Fibroblast of skin of back (primary cell): ENCODE measurements around the gene FXYD4. TPM values are rescaled to one million over a fixed set of nuclear protein-coding genes. Genes with fewer than 3 reads are reported as not detected.
"Not testable (repeated sequence)": the region's sequence is repeated elsewhere in the genome, so short reads cannot be mapped to it uniquely, and the experiment has no call there.

Source experiments
- DNase-seq: peaks from one replicate; pipeline ENCODE4 v3.0.0-alpha.2; 2013
- polyA plus RNA-seq, 2 experiments: library from polyadenylated mRNA; unstranded; fragments of 120-200 nt; gene quantifications; one replicate each; pipeline ENCODE4 v1.2.1, GENCODE V29; 2013; ENCODE audit not compliant: insufficient read length in 2 of 2

FXYD4 gene, protein sequence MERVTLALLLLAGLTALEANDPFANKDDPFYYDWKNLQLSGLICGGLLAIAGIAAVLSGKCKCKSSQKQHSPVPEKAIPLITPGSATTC
- not detected for polyA plus RNA-seq (2013, experiment 1 of 2; ENCODE audit: insufficient read length)
- not detected for polyA plus RNA-seq (2013, experiment 2 of 2; ENCODE audit: insufficient read length)

GRCh38 chr10:43371418-43371817 is at the start of gene FXYD4:
FXYD4 (plus strand) TSS chr10:43371636; CDS start chr10:43373747, 2,111 bp downstream.
- no peak for DNase-seq

DNA sequence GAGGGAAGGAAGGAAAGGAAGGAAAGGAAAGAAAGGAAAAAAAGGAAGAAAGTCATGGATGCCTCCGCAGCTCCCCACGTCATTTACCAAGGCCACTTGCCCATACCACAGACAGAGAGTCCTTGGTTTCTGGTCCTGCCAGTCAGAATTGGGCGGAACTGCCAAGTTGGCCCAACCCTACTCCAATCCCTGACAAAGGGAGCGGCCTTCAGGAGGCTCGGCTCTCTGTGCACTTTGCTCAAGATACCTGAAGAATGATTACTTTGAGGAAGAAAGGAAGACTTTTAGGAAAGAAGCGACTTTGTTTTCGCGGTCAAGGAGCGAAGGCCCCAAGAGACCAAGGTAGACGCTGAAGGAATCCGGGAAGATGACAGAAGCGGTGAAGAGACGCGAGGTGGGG is 49.1 kb upstream of the FXYD4 start:
- DNase-seq: no peak

DNA sequence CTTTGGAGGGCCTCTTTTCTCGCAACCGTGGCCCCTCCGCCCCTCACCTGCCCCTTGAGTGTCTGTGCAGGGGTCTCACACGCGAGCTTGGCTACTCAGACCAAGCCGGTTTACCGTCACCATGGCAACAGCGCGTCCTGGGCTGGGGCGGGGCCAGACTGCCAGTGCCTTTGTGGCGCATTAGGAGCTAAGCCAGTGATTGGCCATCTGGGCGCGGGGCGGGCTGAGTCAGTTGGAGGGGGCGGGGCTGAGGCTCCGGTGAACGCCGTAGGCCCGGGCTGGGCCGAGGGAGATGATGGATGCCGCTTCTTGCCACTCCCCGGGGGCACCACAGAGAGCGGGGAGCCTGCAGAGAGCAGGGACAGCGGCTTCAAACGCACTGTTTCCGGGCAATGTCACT is 48.7 kb upstream of the FXYD4 start:
- DNase-seq: peak; percentile 43

- no peak for DNase-seq
Measured at GRCh38 chr10:43323245-43323644, 48.2 kb upstream of the FXYD4 start.

DNA sequence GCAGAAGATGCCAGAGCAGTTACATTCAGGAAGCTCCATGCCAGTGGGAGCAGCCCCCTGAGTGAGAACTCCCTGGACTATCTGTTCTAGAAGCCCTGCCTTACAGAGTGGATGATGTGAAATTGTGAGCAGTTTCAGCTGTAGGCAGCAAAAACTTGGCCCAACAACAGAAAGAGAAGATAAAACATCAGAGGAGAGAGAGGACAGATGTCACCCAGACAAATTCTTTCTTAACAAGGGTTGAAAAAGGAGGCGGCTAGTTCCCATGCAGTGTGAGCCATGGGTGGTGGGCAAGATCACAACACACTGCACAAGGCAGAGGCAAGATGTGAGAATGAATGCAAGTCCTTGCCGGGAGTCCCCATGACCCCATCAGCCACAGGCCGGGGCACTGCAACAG is 46.6 kb upstream of the FXYD4 start:
- DNase-seq: no peak

- DNase-seq: no peak
Measured at GRCh38 chr10:43327171-43327570, 44.3 kb upstream of the FXYD4 start.

- no peak for DNase-seq
Measured at GRCh38 chr10:43327986-43328385, 43.5 kb upstream of the FXYD4 start.

DNA sequence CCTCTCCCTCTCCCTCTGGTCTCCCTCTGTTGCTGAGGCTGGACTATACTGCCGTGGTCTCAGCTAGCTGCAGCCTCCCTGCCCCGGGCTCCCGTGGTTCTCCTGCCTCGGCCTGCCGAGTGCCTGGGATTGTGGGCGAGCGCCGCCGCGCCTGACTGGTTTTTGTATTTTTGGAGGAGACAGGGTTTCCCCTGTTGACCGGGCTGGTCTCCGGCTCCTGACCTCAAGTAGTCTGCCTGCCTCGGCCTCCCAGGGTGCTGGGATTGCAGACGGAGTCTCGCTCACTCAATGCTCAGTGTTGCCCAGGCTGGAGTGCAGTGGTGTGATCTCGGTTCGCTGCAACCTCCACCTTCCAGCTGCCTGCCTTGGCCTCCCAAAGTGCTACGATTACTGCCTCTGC is 42.6 kb upstream of the FXYD4 start:
- DNase-seq: not testable (repeated sequence)

DNA sequence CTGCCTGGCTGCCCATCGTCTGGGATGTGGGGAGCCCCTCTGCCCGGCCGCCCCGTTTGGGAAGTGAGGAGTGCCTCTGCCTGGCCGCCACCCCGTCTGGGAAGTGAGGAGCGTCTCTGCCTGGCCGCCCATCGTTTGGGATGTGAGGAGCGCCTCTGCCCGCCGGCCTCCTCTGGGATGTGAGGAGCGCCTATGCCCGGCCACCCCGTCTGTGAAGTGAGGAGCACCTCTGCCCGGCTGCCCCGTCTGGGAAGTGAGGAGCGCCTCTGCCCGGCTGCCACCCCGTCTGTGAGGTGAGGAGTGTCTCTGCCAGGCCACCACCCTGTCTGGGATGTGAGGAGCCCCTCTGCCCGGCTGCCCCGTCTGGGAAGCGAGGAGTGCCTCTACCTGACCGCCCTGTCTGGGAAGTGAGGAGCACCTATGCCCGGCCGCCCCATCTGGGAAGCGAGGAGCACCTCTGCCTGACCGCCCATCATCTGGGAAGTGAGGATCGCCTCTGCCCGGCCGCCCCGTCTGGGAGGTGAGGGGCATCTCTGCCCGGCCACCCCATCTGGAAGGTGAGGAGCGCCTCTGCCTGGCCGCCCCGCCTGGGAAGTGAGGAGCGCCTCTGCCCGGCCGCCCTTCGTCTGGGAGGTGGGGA is 42.1 kb upstream of the FXYD4 start:
- DNase-seq: not testable (repeated sequence)

- not testable (repeated sequence) for DNase-seq
Measured at GRCh38 chr10:43330049-43330823, 41.2 kb upstream of the FXYD4 start.

GRCh38 chr10:43330824-43331127 is 40.7 kb upstream of the FXYD4 start:
- DNase-seq: not testable (repeated sequence)

DNA sequence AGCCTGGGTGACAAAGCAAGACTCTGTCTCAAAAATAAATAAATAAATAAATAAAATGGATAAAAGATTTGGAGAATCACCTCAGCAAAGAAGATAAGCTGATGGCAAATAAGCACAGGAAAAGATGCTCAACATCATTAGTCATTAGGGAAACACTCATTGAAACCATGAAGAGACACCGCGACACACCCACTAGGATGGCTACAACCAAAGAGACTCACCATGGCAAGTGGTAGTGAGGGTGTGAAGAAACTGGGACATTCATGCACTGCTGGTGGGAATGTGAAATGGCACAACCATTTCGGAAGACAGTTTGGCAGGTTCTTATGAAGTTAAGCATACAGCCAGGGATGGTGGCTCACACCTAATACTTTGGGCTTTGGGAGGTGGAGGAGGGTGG is 37.8 kb upstream of the FXYD4 start:
- DNase-seq: no peak

DNA sequence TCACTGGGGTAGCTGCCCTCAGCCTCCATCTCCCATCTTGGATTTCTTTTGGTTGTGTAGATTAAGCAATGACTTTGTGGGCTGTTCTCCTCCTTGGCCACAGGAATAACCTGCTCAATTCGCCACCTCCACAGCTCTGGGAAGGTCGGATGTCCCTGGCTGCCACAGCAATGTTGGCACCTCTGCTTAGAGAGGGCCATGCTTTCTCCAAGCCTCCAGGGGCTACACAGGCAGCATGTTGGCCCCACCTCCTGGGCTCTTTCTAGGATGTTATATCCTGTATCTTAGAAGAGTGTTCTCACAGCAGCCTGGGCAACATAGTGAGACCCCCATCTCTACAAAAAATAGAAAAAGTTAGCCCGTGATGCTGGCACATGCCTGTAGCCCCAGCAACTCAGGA is 35.4 kb upstream of the FXYD4 start:
- no peak for DNase-seq

DNA sequence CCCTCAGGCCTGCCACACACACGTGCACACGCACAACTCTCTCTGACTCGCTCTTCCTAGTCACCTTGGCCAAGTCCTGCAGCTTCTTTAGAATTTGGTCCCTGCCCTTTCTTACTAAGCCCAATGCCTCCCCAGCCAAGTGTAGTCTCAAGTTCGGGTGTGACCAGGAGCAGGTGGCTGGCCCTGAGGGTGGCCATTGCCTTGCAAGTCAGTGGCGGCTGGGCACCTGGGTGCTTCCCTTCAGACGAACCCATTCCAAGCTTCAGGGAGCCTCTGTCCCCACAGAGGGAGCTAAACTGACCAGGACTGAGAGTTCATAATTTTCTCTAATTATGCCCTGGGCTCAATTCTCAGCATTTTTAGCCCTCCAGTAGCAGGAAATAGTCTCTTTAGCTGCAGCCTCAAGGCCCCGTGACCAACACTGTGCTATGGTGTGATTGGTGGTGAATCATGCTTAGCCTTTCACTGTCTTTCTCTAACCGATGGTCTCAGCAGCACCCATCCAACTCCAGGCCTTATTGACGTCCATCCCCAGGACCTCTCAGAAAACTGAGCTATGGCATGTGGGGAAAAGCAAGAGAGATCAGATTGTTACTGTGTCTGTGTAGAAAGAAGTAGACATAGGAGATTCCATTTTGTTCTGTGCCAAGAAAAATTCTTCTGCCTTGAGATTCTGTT is 34.7 kb upstream of the FXYD4 start:
- DNase-seq: no peak

- DNase-seq: not testable (repeated sequence)
Measured at GRCh38 chr10:43337536-43337935, 33.9 kb upstream of the FXYD4 start.

DNA sequence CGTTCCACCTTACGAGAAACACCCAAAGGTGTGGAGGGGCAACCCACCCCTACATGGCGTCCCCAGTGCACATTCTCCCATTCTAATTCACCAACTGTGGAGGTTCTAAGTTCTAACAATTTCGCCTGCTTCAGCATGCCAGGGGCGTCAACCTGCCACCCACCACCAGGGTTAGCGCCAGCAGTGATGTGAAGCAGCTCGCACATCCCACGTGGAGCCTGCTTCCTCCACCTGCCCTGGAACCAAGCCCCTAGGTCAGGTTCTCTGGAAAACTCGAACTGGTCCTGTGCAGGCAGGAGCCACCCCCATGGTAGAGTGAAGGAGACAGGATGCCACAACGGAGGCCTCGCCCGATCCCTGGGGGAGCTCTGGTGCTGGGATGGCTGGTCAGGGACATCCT is 33.3 kb upstream of the FXYD4 start:
- DNase-seq: no peak

GRCh38 chr10:43339136-43339535 is 32.3 kb upstream of the FXYD4 start:
- DNase-seq: no peak

DNA sequence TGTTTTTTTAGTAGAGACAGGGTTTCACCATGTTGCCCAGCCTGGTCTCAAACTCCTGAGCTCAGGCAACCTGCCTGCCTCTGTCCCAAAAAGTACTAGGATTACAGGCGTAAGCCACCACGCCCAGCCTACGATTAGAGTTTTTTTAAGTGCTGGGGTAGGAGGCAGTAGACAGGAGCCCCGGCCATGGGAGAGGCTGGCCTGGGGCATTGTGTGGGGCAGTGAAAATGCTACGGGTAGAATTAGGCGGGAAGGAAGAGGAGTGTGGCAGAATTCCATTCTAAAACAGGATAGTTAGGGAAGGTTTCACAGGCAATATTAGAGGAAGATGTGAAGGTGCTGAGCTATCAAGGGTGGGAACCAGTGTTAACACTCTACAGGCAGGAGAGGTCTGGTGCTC is 31.3 kb upstream of the FXYD4 start:
- no peak for DNase-seq

- DNase-seq: no peak
Measured at GRCh38 chr10:43340619-43341018, 30.8 kb upstream of the FXYD4 start.

DNA sequence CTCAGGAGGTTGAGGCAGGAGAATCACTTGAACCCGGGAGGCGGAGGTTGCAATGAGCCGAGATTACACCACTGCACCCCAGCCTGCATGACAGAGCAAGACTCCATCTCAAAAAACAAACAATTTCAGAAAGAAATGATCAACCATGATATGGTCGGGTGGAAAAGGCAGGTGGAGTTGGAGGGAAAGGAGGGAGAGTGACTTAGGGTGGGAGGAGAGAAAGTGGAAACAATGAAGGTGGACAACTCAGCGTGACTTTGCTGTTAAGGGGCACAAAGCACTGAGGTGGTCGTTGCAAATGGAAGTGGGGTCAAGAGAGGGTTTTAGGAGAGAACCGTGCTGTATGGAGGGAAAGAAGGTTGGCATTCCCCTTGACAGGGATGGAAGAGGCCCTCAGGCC is 30.0 kb upstream of the FXYD4 start:
- no peak for DNase-seq

DNA sequence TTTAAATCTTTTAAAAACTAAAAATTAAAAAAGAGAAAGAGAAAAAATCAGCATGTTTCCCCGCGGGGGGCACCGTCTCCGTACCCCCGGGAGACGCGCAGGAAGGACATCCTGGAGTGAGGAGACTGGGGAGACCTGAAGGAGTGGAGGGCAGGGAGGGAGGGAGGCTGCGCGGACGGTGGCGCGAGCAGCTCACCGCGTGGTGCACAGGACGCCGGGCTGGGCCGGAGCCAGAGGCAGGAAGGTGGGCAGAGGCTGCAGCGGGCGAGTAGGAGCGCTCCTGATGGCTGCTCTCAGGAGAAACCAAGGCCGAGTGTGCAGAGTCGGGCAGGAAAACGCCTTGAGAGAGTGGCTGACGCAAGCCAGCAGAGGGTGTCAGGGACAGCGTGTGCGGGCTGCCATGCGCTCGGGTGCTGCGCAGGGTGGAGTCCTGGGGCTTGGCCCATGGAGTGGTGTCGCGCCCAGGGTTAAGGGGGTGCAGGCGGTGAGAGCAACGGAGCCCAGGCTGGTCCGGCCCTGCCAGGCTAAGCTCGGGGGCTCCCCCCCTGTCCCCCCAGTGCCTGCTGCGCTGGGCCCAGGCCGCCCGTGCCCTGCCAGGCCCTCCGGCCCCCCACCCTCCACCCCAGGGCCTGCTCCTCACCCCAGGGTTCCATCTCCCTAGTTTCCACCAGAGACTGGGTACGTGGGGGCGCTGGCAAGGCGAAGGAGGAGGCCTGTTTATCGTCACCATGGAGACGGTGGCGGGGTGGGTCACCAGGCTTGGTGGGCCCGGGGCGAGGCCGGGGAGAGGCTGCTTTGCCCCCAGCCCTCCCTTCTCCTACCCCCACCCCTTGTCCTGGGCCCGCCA is 28.9 kb upstream of the FXYD4 start:
- DNase-seq: no peak

GRCh38 chr10:43343126-43343525 is 28.3 kb upstream of the FXYD4 start:
- no peak for DNase-seq

DNA sequence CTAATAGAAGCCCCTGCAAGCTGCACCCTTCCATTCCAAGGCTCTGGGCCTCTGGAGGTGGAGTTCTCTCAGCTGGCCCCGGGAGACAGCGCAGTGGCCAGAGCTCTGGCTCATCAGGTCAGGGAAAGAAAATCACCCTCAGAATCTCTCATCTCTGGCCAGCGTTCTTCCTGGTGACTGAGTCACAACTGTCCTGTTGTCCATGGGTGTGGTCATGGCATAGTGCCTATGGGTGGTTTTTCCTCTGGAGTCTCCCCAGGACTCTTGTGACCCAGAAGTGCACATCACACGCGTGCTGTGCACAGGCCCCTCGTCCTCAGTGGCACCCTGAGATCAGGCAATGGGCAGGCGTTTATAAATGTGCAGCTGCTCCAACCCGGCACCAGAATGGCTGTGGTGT is 27.4 kb upstream of the FXYD4 start:
- no peak for DNase-seq
